ENCODE results near the gene TNFRSF11A.

- TF ChIP-seq CTCF (IDR thresholded peaks at IDR 0.05; ENCODE audit: low read length) (no peak), EZH2phosphoT487 (IDR thresholded peaks at IDR 0.05; ENCODE audit: low read length) (no peak)
These were observed 41.9 kb downstream of the TNFRSF11A start for GRCh38 chr18:62366992-62367391.

Measured in MM.1S (cell line).